Measurements from ENCODE around the gene MTCL1. TPM values are rescaled to one million over a fixed set of nuclear protein-coding genes. Genes with fewer than 3 reads are reported as not detected.

Gene MTCL1
- total and polyA plus RNA-seq, 11 donors: 4.7 to 17.7 (median 9.5) TPM

GRCh38 chr18:8773980-8774379 is 68.6 kb downstream of the MTCL1 start:
- Histone ChIP-seq H3K4me1 (peaks cover 0 to 13% (median 0%) of the 10 kb centered on the region in 12 donors), H3K9me3 (no peaks in the 10 kb centered on the region), H3K36me3 (no peaks in the 10 kb centered on the region), H3K27me3 (no peaks in the 10 kb centered on the region), H3K4me3 (no peak overlapping the region), H3K27ac (peak overlapping the region in 2 of 12 donors; percentile 55 to 78)
- no peak for ATAC-seq
- no peak for DNase-seq
- intact Hi-C loops (cut with DNase I): no loop called here
- WGBS, 4 donors: 61 to 86% (median 77%) methylated on average over 5 of the region's 5 CpGs
- TF ChIP-seq POLR2A (IDR thresholded peaks at IDR 0.05): no peak
- TF ChIP-seq, protein P1, sequence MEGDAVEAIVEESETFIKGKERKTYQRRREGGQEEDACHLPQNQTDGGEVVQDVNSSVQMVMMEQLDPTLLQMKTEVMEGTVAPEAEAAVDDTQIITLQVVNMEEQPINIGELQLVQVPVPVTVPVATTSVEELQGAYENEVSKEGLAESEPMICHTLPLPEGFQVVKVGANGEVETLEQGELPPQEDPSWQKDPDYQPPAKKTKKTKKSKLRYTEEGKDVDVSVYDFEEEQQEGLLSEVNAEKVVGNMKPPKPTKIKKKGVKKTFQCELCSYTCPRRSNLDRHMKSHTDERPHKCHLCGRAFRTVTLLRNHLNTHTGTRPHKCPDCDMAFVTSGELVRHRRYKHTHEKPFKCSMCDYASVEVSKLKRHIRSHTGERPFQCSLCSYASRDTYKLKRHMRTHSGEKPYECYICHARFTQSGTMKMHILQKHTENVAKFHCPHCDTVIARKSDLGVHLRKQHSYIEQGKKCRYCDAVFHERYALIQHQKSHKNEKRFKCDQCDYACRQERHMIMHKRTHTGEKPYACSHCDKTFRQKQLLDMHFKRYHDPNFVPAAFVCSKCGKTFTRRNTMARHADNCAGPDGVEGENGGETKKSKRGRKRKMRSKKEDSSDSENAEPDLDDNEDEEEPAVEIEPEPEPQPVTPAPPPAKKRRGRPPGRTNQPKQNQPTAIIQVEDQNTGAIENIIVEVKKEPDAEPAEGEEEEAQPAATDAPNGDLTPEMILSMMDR (IDR thresholded peaks at IDR 0.05): no peak

- no peak for DNase-seq
- no peaks in the 10 kb centered on the region for H3K27me3 ChIP-seq
- ATAC-seq: no peak
- intact Hi-C loops (cut with DNase I): no loop called here
- TF ChIP-seq, protein P1 (IDR thresholded peaks at IDR 0.05): no peak
- no peak for TF ChIP-seq POLR2A (IDR thresholded peaks at IDR 0.05)
- no peaks in the 10 kb centered on the region for H3K36me3 ChIP-seq
- 86 to 91% (median 89%) methylated on average over 10 of the region's 10 CpGs for WGBS, 4 donors
- no peak overlapping the region for H3K4me3 ChIP-seq
- peak overlapping the region in 1 of 12 donors; percentile 78 for H3K27ac ChIP-seq
- H3K9me3 ChIP-seq: no peaks in the 10 kb centered on the region
- peaks cover 0 to 13% (median 0%) of the 10 kb centered on the region in 12 donors for H3K4me1 ChIP-seq
Measured at GRCh38 chr18:8776013-8776943, 70.9 kb downstream of the MTCL1 start.

- H3K4me1 ChIP-seq: peaks cover 0 to 5% (median 0%) of the 10 kb centered on the region in 12 donors
- H3K27me3 ChIP-seq: no peaks in the 10 kb centered on the region
- no peak for ATAC-seq
- no peaks in the 10 kb centered on the region for H3K9me3 ChIP-seq
- WGBS, 4 donors: 45 to 60% (median 52%) methylated on average over 3 of the region's 3 CpGs
- intact Hi-C loops (cut with DNase I): no loop called here
- DNase-seq: no peak
- TF ChIP-seq, protein P1 (IDR thresholded peaks at IDR 0.05): no peak
- TF ChIP-seq POLR2A (IDR thresholded peaks at IDR 0.05): no peak
- no peak overlapping the region for H3K4me3 ChIP-seq
- H3K36me3 ChIP-seq: no peaks in the 10 kb centered on the region
- no peak overlapping the region for H3K27ac ChIP-seq
Measured at GRCh38 chr18:8777846-8778245, 72.5 kb downstream of the MTCL1 start.

DNA sequence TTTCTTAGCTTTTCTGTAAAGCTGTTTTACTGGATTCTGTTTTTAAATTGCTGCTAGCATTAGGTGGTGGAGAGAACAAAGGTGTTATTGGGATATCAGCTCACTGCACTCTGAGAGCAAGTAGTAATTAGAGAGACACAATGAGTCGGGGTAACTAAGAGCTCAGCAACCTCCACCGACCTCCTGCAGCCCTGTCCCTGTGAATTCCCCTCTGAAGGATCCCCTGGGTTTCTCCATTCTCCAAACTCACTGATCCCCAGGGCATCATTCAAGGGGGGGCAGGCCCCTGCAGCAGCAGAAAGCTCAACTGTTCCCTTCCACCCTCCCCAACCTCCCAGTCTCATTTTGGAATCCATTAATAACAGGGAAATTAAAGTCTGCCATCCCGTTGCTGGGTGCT is 73.0 kb downstream of the MTCL1 start:
- no peak for DNase-seq
- no peak overlapping the region for H3K4me3 ChIP-seq
- no peak overlapping the region for H3K27ac ChIP-seq
- no peaks in the 10 kb centered on the region for H3K9me3 ChIP-seq
- peaks cover 0 to 5% (median 0%) of the 10 kb centered on the region in 12 donors for H3K4me1 ChIP-seq
- H3K36me3 ChIP-seq: no peaks in the 10 kb centered on the region
- no peaks in the 10 kb centered on the region for H3K27me3 ChIP-seq
- ATAC-seq: no peak
- intact Hi-C loops (cut with DNase I): no loop called here
- WGBS, 4 donors: 72 to 77% (median 76%) methylated on average over 3 of the region's 3 CpGs
- TF ChIP-seq, protein P1 (IDR thresholded peaks at IDR 0.05): no peak
- no peak for TF ChIP-seq POLR2A (IDR thresholded peaks at IDR 0.05)

All from heart left ventricle (tissue), 16 donors.